GM21423 (cell line): ENCODE measurements around the gene GRM7.

Source experiments
- ATAC-seq: cut with Tn5 transposase; IDR thresholded peaks from one replicate; pipeline ENCODE4 v1.9.1; 2021; ENCODE audit warnings: mild to moderate bottlenecking, moderate library complexity; ENCODE audit not compliant: unreplicated experiment

Gene GRM7

DNA sequence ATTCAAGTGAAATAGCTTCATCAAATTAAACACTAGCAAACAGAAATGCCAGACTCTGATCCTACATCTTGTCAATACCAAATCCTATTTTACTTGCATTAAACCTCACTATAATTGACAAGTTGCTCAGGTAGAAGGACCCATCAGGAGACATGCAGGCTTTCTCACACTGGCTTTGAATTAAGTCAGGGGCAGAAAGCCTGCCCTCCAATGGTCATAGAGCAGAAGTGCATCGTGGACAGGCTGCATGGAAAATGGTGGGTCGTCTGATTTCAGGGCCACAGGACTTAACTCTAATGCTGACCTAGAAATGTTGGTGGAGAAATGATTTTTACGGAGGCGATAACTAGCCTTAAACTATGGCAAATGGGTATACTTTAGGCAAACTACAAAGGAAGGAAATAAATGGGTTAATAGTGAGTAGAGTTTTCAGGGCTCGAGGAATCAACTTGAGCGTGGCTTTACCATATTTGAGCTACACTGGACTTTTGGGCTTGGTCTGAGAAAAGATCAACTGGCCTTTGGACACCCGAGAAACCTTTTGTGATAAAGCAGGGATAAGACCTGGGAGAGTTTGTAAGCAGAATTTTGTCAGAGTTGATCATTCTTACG lies 283.9 kb downstream of the GRM7 start:
- no peak for ATAC-seq

DNA sequence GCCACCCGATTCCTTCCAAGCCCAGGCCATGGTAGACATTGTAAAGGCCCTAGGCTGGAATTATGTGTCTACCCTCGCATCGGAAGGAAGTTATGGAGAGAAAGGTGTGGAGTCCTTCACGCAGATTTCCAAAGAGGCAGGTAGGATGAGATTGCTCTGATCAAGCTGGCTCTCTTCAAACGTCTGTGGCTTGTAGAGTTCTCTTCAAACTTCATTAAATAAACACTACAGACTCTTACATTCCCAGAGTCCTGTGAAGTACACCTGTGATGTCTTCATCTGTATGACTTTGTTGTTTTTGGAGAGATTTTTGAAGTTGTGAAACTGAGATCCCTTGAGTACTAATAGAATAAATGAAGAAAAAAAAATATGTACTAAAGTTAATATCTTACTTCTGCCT lies 285.6 kb downstream of the GRM7 start:
- ATAC-seq: no peak

DNA sequence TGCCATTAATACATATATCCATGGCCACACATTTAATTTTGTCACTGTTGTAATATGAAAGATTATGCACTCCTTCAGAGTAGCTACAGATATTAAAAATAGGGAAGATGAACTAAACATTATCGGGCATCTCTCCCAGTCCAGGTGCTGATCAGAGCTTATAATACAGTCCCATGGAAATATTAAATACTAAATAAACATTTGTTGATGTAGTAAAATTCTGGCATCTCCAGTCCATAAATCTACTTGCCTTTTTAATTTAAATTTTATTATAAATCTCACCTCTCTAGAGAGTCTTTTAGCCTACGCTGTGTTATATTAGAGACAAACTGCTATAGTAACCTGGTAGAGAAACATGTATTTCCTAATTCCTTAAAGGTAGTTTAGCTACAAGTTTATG lies 297.6 kb downstream of the GRM7 start:
- ATAC-seq: no peak

DNA sequence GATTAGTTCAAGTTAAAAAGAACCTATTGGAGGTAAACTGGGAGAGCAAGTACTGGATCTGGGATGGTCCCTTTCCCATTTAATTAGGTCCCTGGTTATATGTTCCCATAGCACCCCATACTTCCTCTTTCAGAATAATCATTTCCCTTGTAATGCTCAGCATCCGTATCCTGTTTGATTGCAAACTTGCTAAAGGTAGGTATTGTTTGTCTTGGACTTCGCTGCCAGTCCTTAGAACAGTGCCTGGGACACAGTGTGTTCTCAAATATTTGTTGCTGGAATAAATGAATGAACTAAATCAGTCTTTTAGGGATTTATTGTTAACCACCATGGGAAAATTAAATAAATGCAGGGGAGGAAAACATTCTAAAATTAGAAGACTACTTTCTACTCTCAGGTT lies 299.8 kb downstream of the GRM7 start:
- ATAC-seq: no peak

DNA sequence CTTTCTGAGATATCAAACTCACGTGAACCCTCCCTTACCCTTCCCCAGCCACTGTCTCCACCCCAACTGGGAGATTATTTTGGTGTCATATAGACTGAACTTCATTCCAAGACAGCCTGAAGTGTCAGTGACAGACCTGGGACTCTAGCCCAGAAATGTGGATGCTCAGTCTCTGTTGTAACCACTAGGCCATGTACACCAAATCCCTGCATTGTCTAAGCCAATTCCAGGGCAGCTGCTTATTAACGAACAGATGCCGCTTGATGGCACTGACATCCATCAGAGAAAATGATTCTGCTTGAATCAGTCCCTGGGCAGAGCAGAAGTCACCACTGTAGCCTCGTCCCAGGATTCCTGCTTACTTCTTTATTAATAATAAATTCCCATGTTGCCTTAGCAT lies 305.5 kb downstream of the GRM7 start:
- no peak for ATAC-seq

DNA sequence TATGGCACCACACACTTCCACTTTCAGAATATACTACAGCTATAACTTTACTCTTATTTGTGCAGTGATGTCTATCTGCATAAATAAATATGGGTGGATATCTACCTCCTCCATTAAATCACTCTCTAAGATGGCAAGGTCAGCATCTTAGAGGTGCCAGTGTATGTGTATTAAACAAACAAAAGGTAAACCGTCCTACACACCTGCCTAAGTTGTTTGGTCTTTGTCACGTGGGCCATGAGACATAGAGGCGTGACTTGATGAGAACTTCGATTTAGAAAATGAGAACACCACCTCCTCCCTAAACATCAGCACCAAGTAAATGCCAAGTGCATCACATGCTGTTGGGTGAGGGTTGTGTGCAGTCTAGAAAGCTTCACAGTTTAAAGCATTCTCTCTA lies 310.6 kb downstream of the GRM7 start:
- no peak for ATAC-seq

DNA sequence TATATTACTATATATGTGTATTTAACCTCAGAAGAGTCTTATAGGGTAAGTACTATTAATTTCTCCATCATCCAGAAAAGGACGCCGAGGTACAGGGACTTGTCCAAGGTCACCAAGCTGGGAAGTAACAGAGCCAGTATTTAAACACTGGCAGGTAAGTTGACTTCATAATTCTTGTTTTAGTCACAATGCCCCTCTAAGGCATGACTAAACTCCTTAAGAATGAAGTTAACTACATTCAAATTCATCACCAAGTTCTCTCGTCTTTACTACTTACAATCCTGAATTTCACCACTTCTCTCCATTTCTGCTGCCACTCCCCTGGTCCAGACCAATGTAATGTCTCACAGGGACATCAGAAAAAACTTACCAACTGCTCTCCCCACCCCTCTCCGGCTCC lies 312.1 kb downstream of the GRM7 start:
- no peak for ATAC-seq

DNA sequence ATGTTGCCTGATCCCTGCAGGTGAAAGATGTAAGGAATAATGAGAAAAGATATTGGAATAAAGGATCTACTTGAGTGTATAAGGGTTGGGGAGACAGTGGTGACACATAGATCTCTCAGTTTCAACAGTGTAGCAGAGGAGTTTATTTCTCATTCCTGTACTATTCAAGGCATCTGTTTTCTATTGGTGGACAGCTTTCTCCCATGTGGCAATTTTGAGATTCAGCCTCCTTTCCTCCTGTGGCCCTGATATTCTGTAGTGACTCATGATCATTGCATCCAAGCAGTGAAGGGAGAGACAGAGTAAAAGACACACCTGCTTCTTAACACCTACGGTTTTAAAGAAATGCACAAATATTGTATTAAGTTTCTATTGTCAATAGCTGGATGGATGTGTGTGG lies 327.6 kb downstream of the GRM7 start:
- no peak for ATAC-seq

DNA sequence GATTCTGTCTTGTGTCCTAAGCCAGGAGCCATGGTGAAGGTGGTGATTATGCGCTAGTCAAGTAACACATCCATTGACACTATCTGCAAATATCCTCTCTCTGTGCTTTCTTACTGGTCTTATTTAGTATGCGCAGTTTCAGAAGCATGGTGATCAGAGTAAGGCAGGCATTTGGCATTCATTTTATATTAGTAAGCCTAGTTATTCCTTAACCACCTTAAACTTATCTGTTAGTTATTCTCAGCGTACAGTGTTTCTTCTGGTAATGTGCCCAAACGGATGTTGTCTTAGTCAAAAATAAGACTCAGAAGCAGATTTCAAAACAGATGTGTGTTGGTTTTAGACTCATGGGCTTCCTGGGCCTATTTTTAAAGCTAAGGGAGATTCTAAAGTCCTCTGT lies 329.2 kb downstream of the GRM7 start:
- ATAC-seq: no peak

DNA sequence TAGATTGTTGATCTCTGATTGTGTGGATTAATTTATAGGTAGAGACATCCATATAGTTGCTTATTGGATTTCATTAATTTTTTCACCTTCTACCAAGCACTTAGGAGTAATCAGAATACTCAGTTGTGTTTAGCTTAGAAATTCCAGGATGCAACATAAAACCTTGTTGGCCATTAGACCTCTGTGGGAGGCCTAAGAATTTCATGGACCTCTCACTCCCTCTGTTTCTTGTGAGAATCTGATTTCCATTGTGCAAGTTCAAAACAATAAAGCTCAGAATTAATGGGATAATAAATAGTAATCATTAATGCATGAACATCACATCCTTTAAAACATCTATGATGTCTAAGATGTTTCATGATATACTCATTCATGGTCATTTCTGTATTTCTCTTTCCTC lies 332.4 kb downstream of the GRM7 start:
- no peak for ATAC-seq

DNA sequence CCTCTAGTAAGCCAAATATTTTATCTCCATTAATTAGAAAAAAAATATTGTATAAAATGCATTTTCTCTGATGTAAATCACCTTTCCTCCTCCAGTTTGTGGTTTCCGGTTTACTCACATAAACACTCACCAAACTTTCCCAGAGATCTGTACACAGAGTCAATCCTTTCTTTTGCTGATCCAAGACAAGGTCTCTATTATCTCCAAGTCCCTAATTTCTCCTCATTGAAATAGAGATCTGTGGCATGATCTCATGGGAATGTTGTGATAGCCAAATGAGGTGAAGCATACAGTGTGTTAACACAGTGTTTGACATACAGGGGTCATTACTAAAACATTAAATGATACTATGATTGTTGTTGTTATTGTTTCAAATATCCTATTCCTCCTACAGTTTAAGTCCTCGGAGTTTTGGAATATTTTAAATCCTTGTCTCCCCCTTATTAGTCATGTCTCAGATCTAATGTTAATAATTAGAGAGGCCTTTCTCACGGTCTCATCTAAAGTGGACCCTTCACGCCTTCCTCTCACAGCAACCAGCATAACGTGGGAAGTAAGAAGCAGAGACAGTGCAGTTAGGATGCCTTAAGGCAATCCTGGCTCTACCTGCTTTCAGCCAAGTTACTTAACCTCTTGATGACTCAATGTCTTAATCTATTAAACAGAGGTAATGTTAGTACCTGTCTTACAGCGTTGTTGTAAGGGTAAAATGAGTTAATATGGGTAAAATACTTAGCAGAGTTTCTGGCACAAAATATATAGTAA lies 333.3 kb downstream of the GRM7 start:
- no peak for ATAC-seq

DNA sequence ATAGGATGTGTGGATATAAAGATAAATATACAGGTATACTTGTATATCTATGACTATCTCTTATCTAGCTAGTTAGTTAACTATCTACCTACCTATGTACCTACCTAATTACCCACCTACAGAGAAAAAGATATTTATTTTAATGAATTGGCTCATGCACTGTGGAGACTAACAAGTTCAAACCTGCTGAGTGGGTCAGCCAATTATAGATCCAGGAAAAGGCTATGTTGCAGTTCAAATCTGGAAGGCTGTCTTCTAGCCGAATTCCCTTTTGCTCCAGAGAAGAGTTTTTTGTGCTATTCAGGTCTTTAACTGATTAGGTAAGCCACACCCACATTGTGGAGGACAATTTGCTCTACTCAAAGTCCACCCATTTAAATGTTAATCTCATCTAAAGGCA lies 335.0 kb downstream of the GRM7 start:
- no peak for ATAC-seq

DNA sequence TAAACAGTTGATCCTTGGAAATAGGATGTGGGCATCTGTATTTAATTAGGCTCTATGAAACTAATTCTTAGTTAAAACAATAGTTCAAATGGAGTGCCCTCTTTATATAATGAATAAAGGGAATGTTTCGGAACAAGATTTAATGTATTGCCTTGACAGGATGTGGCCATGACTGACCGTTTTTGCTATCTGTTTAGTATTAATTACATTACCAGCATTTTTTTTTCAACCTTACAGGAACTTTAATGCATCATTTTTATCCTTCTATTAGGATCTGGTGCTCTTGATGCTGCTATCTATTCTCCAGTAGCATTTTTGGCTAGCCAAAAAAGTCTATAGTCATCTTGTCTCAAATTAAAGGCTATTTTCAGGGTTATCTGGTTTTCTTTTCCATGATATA lies 340.9 kb downstream of the GRM7 start:
- ATAC-seq: no peak

DNA sequence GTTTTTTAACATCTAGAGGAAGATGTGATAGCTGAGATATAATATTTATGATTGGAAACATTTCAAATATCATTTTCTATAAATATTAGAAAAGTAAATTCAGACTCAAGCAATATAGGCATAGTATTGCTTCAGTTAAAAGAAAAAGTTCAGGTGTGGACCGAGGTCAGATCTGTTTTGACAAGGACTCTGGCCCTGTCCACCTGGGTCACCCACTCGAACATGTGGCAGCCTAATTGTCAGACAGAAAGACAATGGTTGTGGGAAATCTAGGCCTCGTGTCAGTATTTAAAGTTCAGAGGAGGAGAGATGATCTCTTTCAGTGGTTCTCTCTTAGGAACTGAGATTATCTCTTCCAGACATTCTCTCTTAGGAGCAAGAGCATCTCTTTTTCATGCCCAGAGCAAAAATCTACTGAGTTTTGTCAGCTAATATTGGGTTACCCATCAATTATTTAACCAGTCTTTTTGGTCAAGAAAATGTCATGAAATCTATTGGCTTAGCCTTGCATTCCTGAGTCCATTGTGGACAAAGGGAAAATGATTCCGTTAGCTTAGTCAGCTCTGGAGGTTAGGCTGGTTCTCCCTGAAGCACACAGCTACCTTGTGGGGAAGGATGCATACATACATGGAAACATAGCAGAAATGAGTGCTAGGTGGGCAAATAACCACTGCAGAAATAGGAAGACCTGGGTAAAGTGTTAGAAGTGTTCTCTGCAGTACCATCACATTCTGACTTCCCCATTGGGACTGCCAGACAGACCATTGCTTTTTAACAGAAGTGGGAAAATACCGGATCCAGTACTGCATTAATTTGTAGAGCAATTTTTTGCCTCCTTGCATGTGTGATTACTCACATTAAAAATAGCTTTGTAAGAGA lies 343.3 kb downstream of the GRM7 start:
- peak; percentile 36 for ATAC-seq

DNA sequence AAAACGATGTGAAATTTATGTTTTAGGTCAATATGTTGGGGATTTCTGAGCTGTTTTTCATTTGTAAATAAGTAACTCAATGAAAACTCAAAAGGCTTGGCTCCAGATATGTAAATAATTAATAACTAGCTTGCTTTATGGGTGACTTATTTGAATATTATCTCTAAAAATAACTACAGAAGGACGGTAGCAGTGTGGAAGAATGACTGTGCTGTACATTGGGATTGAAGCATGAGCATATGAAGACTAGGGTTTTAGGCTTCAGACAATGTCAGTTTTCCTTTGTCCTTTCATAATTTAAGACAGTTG lies 343.9 kb downstream of the GRM7 start:
- ATAC-seq: peak; percentile 50

DNA sequence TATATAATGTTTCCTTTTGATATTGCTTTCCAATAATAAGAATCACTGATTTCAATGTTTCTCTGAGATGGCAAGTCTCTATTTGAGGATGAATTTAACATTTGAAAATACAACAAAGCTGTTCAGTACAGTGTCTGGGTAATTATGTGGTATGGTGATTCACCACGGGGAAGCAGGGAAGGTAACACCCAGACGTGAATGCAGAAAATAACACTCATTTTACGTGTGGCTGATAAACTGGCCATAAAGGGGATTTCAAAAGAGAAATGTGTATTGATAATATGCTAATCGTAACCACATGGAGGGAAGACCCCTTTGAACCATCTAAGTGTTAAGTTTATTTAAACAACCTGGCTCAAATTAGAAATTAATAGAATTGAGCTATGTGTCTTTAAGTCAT lies 344.6 kb downstream of the GRM7 start:
- peak; percentile 36 for ATAC-seq

DNA sequence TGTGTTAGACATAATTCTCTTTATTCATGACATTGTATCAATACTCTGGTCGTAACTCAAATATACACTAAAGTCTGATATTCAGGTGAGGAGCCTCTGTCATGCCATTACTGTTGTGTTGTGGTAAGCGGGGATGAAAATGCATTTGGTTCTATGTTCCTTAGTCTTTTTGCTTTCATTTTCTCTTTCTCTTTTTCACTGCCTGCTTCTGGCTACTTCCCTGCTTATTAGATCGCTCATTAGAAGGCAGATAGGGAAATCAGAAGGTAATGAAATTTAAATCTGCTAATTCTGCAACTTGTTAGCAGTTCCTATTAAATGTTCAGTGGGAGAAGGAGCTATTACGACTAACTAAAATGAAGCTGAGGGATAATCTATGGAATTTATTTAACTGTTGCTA lies 345.0 kb downstream of the GRM7 start:
- peak; percentile 63 for ATAC-seq

DNA sequence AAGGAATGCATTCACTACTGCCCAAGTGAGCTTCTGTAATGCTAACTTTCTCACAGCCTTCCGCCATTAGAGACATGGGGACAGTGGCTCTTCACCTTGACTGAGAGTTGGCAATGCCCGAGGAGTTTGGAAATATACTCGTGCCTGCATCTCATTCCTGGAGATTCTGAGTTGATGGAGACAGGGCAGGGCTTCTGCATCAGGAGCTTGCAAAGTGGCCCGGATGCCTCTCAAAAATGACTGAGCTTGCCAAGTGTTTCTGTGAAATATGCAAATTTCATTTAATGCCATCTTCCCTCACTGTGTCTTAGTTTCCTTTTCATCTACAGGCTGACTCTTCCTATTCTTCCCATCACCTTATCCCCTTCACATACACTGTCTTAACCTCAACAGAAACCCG lies 346.2 kb downstream of the GRM7 start:
- no peak for ATAC-seq

DNA sequence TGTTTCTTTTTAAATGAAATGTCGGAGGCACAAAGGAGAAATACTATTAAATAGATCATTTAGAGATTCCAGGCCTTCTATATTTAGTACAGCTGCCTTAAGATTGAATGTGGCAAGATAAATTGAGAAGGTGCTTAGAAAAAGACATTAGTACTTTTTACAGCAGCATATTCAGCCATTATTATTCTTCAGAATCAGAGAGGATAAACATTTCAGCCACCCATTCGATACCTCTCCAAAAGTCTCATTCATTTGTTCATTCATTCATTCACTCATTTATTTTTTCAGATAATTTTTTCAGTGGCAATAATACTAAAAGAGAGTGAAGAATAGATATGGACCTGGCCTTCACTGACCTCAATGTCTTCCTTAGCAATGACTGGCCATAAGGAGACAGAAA lies 347.0 kb downstream of the GRM7 start:
- no peak for ATAC-seq

DNA sequence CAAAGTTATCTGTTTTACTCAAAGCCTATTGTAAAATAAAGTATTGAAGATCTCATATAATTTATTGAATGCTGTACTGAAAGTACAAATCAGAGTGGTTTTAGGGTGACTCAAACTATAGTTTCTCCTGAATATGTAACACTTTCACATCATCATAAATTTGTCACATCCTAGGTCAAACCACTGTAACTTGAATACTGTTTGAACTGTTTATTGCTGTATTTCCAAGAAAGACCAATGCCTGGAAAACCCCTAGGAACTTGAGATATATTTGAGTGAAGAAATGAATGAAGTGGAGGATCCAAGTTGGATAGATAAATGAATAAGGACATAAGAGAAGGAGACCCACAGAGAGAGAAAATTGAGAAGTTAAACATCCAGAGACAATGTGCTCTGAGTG lies 348.2 kb downstream of the GRM7 start:
- ATAC-seq: no peak

DNA sequence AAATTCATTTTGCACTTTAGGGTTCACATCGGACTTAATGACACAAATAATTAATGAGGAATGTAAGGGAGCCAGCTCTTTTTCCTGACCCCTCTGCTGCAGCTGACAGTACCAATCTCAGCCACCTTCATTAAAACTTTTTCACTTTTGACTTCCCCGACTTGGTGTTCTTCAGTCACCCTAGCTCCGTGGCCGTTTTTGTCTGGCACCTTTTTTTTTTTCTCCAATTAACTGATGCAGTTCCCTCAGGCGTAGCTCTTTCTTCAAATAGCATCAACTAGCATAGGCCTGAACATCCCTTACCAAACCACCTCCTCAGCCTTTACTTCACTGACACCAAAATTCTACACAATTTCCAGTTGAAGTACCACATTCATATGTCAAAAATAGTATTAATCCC lies 350.8 kb downstream of the GRM7 start:
- ATAC-seq: no peak

DNA sequence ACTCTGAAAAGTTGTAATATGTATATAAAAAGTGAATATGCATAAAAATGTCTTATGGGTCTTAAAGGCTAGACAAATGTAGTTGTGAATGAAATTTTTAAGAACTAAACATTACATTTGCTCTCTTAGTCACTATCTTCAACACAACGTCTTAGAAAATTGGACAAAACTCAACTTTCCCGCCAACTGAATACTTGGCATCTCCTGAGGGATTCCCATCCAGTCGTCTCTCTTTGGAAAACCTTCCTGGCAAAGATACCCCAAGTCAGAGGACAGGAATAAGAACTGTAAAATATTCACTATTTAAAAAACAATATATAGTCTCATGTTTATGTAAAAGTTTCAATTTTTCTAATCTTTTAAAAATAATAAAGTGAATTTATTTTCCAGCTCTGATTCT lies 354.8 kb downstream of the GRM7 start:
- ATAC-seq: no peak
